HepG2 (cell line): Measurements from ENCODE around the gene ALKBH4. TPM values are rescaled to one million over a fixed set of nuclear protein-coding genes. Genes with fewer than 3 reads are reported as not detected.

ENCODE experiments used
- ATAC-seq: fragments of 200-7000 bp; cut with Tn5 transposase; 3 replicates; pipeline ENCODE4 v1.9.1; 2020; ENCODE audit warnings: mild to moderate bottlenecking, moderate library complexity
- BruUV-seq: library from RNA; stranded (reverse); fragments of 400-500 nt; replicated peaks from 2 replicates; lab custom pipeline; 2021; lab: Mats Ljungman, UMichigan
- CTCF ChIA-PET: fragments of 300-600 bp; formaldehyde crosslinking; extraction: SDS; loops from one replicate; lab custom pipeline; 2021; ENCODE audit warnings: low total read pairs, inconsistent platforms, low intra/inter-chr PET ratio; lab: Yijun Ruan, JAX
- POLR2A ChIA-PET: fragments of 350-600 bp; sonication (Branson Sonifier 250); formaldehyde crosslinking; loops from one replicate; lab custom pipeline; 2020; ENCODE audit warnings: antibody characterized with exemption, inconsistent platforms; lab: Yijun Ruan, JAX
- DNase-seq: peaks from one replicate; pipeline ENCODE4 v3.0.0-alpha.2; 2015; ENCODE audit warnings: low spot score
- FAIRE-seq: peaks from 3 replicates; lab custom pipeline; 2011; peaks lifted over from hg19 to GRCh38; lab: Jason Lieb, UNC
- H2AFZ ChIP-seq: one replicate; pipeline ENCODE4 v1.6.1; 2011; ENCODE audit warnings: low read length, inconsistent platforms
- H3K27ac ChIP-seq: fragments of 300-600 bp; 3 replicates; pipeline ENCODE4 v1.8.0; 2011; ENCODE audit warnings: mixed run types, mild to moderate bottlenecking, mixed read lengths, low read length, inconsistent platforms; ENCODE audit not compliant: insufficient read depth; ENCODE audit errors: extremely low read length
- H3K27me3 ChIP-seq, 2 experiments: fragments of 200-600 bp in 1 of 2; 2 replicates in 1 of 2; 3 replicates in 1 of 2; pipeline versions ENCODE4 v1.6.0 to v1.8.0; 2011; ENCODE audit warnings: low read length in 2 of 2, mild to moderate bottlenecking in 2 of 2, moderate library complexity in 2 of 2, inconsistent platforms in 1 of 2; ENCODE audit not compliant: insufficient read depth in 2 of 2, control insufficient read depth in 1 of 2
- H3K36me3 ChIP-seq, 2 experiments: fragments of 200-600 bp in 1 of 2; replicated peaks in 1 of 2; 2 replicates in 1 of 2; 3 replicates in 1 of 2; pipeline versions ENCODE4 v1.5.1 to v1.8.0; 2011; ENCODE audit warnings: low read length in 2 of 2, inconsistent platforms in 1 of 2; ENCODE audit not compliant: insufficient read depth in 2 of 2, control insufficient read depth in 1 of 2
- H3K4me1 ChIP-seq: 2 replicates; pipeline ENCODE4 v1.5.1; 2012; ENCODE audit warnings: low read length, inconsistent platforms; ENCODE audit not compliant: insufficient read depth
- H3K4me2 ChIP-seq: 2 replicates; pipeline ENCODE4 v1.6.0; 2011; ENCODE audit warnings: low read depth, low read length, inconsistent platforms
- H3K4me3 ChIP-seq, 3 experiments: fragments of 200-600 bp in 1 of 3; sonication (generic), shearing (Covaris generic) in 1 of 3; replicated peaks in 1 of 3; 2 replicates each; pipeline ENCODE4 v1.5.1; 2011 to 2016; ENCODE audit warnings: low read length in 3 of 3, inconsistent platforms in 2 of 3, low read depth in 2 of 3, mild to moderate bottlenecking in 2 of 3, control low read depth in 1 of 3, mixed read lengths in 1 of 3; ENCODE audit not compliant: insufficient read depth in 1 of 3
- H3K79me2 ChIP-seq: one replicate; pipeline ENCODE4 v1.6.1; 2011; ENCODE audit warnings: low read length, inconsistent platforms; ENCODE audit not compliant: insufficient read depth
- H3K9ac ChIP-seq: 2 replicates; pipeline ENCODE4 v1.6.0; 2011; ENCODE audit warnings: mild to moderate bottlenecking, low read depth, low read length, inconsistent platforms; ENCODE audit not compliant: insufficient read depth
- H3K9me3 ChIP-seq: 2 replicates; pipeline ENCODE4 v1.5.1; 2012; ENCODE audit warnings: mild to moderate bottlenecking, low read length
- H4K20me1 ChIP-seq: 2 replicates; pipeline ENCODE4 v1.6.0; 2011; ENCODE audit warnings: inconsistent platforms, mild to moderate bottlenecking, low read length, moderate library complexity; ENCODE audit not compliant: insufficient read depth
- MAF1 ChIP-seq: sonication (generic); formaldehyde crosslinking; IDR thresholded peaks from 2 replicates; pipeline ENCODE4 v1.5.0; 2020; ENCODE audit warnings: missing genetic modification reagents, borderline replicate concordance
- THAP8 ChIP-seq: sonication (generic); formaldehyde crosslinking; IDR thresholded peaks from 2 replicates; pipeline ENCODE4 v1.5.1; 2020; ENCODE audit warnings: missing genetic modification reagents, mild to moderate bottlenecking, borderline replicate concordance
- ZBTB49 ChIP-seq: sonication (generic); formaldehyde crosslinking; IDR thresholded peaks from 2 replicates; pipeline ENCODE4 v1.4.0; 2020; ENCODE audit warnings: missing genetic modification reagents, borderline replicate concordance
- WGBS: methylation state at CpG from one replicate; pipeline ENCODE4 v1.1.6; 2017; ENCODE audit warnings: low lambda C conversion rate; 5-methylcytosine and 5-hydroxymethylcytosine counted together
- in situ Hi-C: cut with HindIII; loops from 2 replicates; pipeline ENCODE4 v1.10.0; 2017; ENCODE audit warnings: low pct_unique_long_range_greater_than_20kb; ENCODE audit not compliant: extremely low pct_ligation_motif_present
- intact Hi-C: fragments of 100-400 bp; cut with micrococcal nuclease; formaldehyde crosslinking; loops from one replicate; pipeline ENCODE4 v1.10.0; 2022; ENCODE audit not compliant: unreplicated experiment
- polyA plus RNA-seq, 8 experiments: library from polyadenylated mRNA; depleted of rRNA in 3 of 8; stranded (reverse) in 7 of 8; unstranded in 1 of 8; fragments of >200 nt; fragmentation: Illumina TruSeq in 4 of 8; extraction: Trizol in 4 of 8; gene quantifications; 2 replicates each; pipeline versions ENCODE4 v1.2.1 to v1.2.3, GENCODE V29; 2011 to 2016; ENCODE audit warnings: low read depth in 4 of 8, missing spikeins in 1 of 8, mixed read lengths in 1 of 8; ENCODE audit not compliant: insufficient read depth in 1 of 8
- total RNA-seq, 5 experiments: library from RNA; depleted of rRNA; stranded (reverse); fragments of >200 nt; fragmentation: Illumina TruSeq; extraction: Trizol; gene quantifications; 2 replicates each; pipeline ENCODE4 v1.2.3, GENCODE V29; 2016; ENCODE audit warnings: low read depth in 1 of 5
- TF ChIP-seq, protein P1 (sequence below): sonication (generic); formaldehyde crosslinking; IDR thresholded peaks from 2 replicates; pipeline ENCODE4 v1.9.0; 2022; ENCODE audit warnings: missing genetic modification reagents, mild to moderate bottlenecking, borderline replicate concordance

Gene ALKBH4
- total and polyA plus RNA-seq, 2 of the 13 experiments (the other 11 are each of a cell fraction or from before 2014, with no cell fraction given) = 2.6 to 8.8 TPM

GRCh38 chr7:102434039-102434486 is 30.6 kb downstream of the ALKBH4 start:
- peaks cover 35% of the 10 kb centered on the region for H3K4me1 ChIP-seq
- WGBS = 5% methylated on average over 4 of the region's 9 CpGs
- H3K27ac ChIP-seq = no peak overlapping the region
- H3K79me2 ChIP-seq = no peaks in the 10 kb centered on the region
- POLR2A ChIA-PET = no interaction called here
- intact Hi-C loops = no loop called here
- H3K27me3 ChIP-seq = no peaks in the 10 kb centered on the region
- TSS peak; percentile 42 for BruUV-seq
- in situ Hi-C loops = no loop called here
- peak overlapping the region; percentile 71 to 81 (median 75) for H3K4me3 ChIP-seq
- no peak for FAIRE-seq
- no peaks in the 10 kb centered on the region for H3K9me3 ChIP-seq
- no peak overlapping the region for H2AFZ ChIP-seq
- 0 out of 2 replicates have a peak, but pooled peaks have one; percentile 8 for TF ChIP-seq THAP8
- TF ChIP-seq MAF1 = no peak
- no peak for TF ChIP-seq ZBTB49 (CRISPR knock-in tag)
- TF ChIP-seq, protein P1, sequence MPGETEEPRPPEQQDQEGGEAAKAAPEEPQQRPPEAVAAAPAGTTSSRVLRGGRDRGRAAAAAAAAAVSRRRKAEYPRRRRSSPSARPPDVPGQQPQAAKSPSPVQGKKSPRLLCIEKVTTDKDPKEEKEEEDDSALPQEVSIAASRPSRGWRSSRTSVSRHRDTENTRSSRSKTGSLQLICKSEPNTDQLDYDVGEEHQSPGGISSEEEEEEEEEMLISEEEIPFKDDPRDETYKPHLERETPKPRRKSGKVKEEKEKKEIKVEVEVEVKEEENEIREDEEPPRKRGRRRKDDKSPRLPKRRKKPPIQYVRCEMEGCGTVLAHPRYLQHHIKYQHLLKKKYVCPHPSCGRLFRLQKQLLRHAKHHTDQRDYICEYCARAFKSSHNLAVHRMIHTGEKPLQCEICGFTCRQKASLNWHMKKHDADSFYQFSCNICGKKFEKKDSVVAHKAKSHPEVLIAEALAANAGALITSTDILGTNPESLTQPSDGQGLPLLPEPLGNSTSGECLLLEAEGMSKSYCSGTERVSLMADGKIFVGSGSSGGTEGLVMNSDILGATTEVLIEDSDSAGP = peak; percentile 24; the same call in 1 of the 2 replicates
- no peaks in the 10 kb centered on the region for H4K20me1 ChIP-seq
- H3K9ac ChIP-seq = peak overlapping the region; percentile 64; the same call in 1 of the 2 replicates
- CTCF ChIA-PET = no interaction called here
- H3K36me3 ChIP-seq = no peaks in the 10 kb centered on the region
- no peak for DNase-seq
- peak overlapping the region; percentile 82 for H3K4me2 ChIP-seq
- peak; percentile 7; the same call in 2 of the 3 replicates for ATAC-seq
